H1 (cell line): ENCODE data around the gene AVP. TPM values are rescaled to one million over a fixed set of nuclear protein-coding genes. Genes with fewer than 3 reads are reported as not detected.

ENCODE experiments used
- CTCF ChIA-PET: fragments of 300-600 bp; sonication (Branson Sonifier 250); formaldehyde crosslinking; loops from one replicate; lab custom pipeline; 2021; ENCODE audit not compliant: partially characterized antibody; lab: Charles Lee
- POLR2A ChIA-PET: fragments of 300-600 bp; sonication (Branson Sonifier 250); formaldehyde crosslinking; loops from one replicate; lab custom pipeline; 2021; ENCODE audit warnings: inconsistent platforms; ENCODE audit not compliant: partially characterized antibody; lab: Charles Lee
- DNase-seq, 2 experiments: peaks; one replicate each; pipeline versions ENCODE4 v3.0.0 to v3.0.0-alpha.2; 2010 to 2022; ENCODE audit warnings: low spot score in 2 of 2, low read depth in 1 of 2, mixed read lengths in 1 of 2
- FAIRE-seq: peaks from 2 replicates; lab custom pipeline; 2011; peaks lifted over from hg19 to GRCh38; lab: Jason Lieb, UNC
- H2AFZ ChIP-seq: 2 replicates; pipeline ENCODE4 v1.8.1; 2012; ENCODE audit warnings: low read length, inconsistent platforms
- H2AK5ac ChIP-seq: 2 replicates; pipeline ENCODE4 v1.6.1; 2013; ENCODE audit warnings: low read depth, low read length
- H2BK120ac ChIP-seq: replicated peaks from 2 replicates; pipeline ENCODE3; 2013; ENCODE audit warnings: low read depth, low read length, inconsistent platforms
- H2BK12ac ChIP-seq: 2 replicates; pipeline ENCODE4 v1.6.1; 2013; ENCODE audit warnings: low read depth, low read length
- H2BK15ac ChIP-seq: 2 replicates; pipeline ENCODE4 v1.6.1; 2013; ENCODE audit warnings: low read length
- H2BK20ac ChIP-seq: 2 replicates; pipeline ENCODE4 v1.6.1; 2013; ENCODE audit warnings: low read length
- H2BK5ac ChIP-seq: 2 replicates; pipeline ENCODE4 v1.6.1; 2013; ENCODE audit warnings: low read depth, low read length
- H3K14ac ChIP-seq: 2 replicates; pipeline ENCODE4 v1.6.1; 2013; ENCODE audit warnings: inconsistent platforms; ENCODE audit not compliant: insufficient read length
- H3K18ac ChIP-seq: 2 replicates; pipeline ENCODE4 v1.6.1; 2013; ENCODE audit warnings: low read length; ENCODE audit errors: extremely low read depth
- H3K23ac ChIP-seq: 2 replicates; pipeline ENCODE4 v1.6.1; 2013; ENCODE audit warnings: inconsistent platforms; ENCODE audit not compliant: insufficient read length
- H3K23me2 ChIP-seq: 2 replicates; pipeline ENCODE4 v1.6.1; 2013; ENCODE audit warnings: low read depth, low read length
- H3K27ac ChIP-seq: 2 replicates; pipeline ENCODE4 v1.6.1; 2011; ENCODE audit warnings: low read depth, low read length, inconsistent platforms
- H3K27me3 ChIP-seq, 4 experiments: replicated peaks in 1 of 4; 1 replicate in 1 of 4; 2 replicates in 3 of 4; pipeline versions ENCODE4 v1.6.1 to v1.8.1; 2011 to 2013; ENCODE audit warnings: low read length in 3 of 4, mild to moderate bottlenecking in 3 of 4, inconsistent platforms in 2 of 4, mixed read lengths in 2 of 4, moderate library complexity in 1 of 4; ENCODE audit not compliant: control insufficient read depth in 3 of 4, insufficient read depth in 3 of 4; ENCODE audit errors: extremely low read depth in 1 of 4
- H3K36me3 ChIP-seq, 4 experiments: 2 replicates each; pipeline versions ENCODE4 v1.6.1 to v1.8.1; 2011 to 2013; ENCODE audit warnings: mild to moderate bottlenecking in 4 of 4, low read length in 3 of 4, moderate library complexity in 2 of 4, control low read depth in 1 of 4, inconsistent platforms in 1 of 4; ENCODE audit not compliant: insufficient read depth in 4 of 4, control insufficient read depth in 2 of 4
- H3K4ac ChIP-seq: replicated peaks from 2 replicates; pipeline ENCODE3; 2013; ENCODE audit warnings: low read length, low read depth, mixed read lengths, inconsistent platforms; ENCODE audit not compliant: insufficient read length
- H3K4me1 ChIP-seq, 4 experiments: replicated peaks in 1 of 4; 1 replicate in 1 of 4; 2 replicates in 3 of 4; pipeline versions ENCODE4 v1.6.1 to v1.8.1; 2011 to 2013; ENCODE audit warnings: low read length in 3 of 4, inconsistent platforms in 2 of 4, mixed read lengths in 1 of 4; ENCODE audit not compliant: insufficient read depth in 4 of 4, control insufficient read depth in 3 of 4
- H3K4me2 ChIP-seq, 2 experiments: 2 replicates each; pipeline versions ENCODE4 v1.6.1 to v1.8.1; 2011 to 2013; ENCODE audit warnings: low read depth in 2 of 2, low read length in 2 of 2, control low read depth in 1 of 2, inconsistent platforms in 1 of 2, mild to moderate bottlenecking in 1 of 2; ENCODE audit not compliant: insufficient read depth in 1 of 2
- H3K4me3 ChIP-seq, 4 experiments: fragments of 200-600, 300-600 bp in 1 of 4; sonication (generic), shearing (Covaris generic), sonication (Bioruptor Twin) in 1 of 4; 2 replicates each; pipeline versions ENCODE4 v1.5.1 to v1.8.1; 2011 to 2016; ENCODE audit warnings: low read length in 4 of 4, low read depth in 3 of 4, control low read depth in 2 of 4, inconsistent platforms in 2 of 4, mild to moderate bottlenecking in 2 of 4, mixed read lengths in 1 of 4, moderate library complexity in 1 of 4; ENCODE audit not compliant: insufficient read depth in 2 of 4; ENCODE audit errors: extremely low read depth in 1 of 4
- H3K56ac ChIP-seq: replicated peaks from 2 replicates; pipeline ENCODE3; 2013; ENCODE audit warnings: low read depth, mild to moderate bottlenecking, mixed read lengths, low read length, inconsistent platforms; ENCODE audit not compliant: insufficient read length
- H3K79me1 ChIP-seq: 2 replicates; pipeline ENCODE4 v1.6.1; 2013; ENCODE audit warnings: low read depth, low read length, control low read depth
- H3K79me2 ChIP-seq, 2 experiments: 2 replicates each; pipeline versions ENCODE4 v1.6.1 to v1.8.1; 2012 to 2013; ENCODE audit warnings: low read length in 2 of 2, mild to moderate bottlenecking in 2 of 2, inconsistent platforms in 1 of 2; ENCODE audit not compliant: insufficient read depth in 2 of 2, control insufficient read depth in 1 of 2
- H3K9ac ChIP-seq, 4 experiments: replicated peaks in 1 of 4; 1 replicate in 1 of 4; 2 replicates in 3 of 4; pipeline versions ENCODE4 v1.6.1 to v1.8.1; 2011 to 2013; ENCODE audit warnings: low read depth in 3 of 4, low read length in 3 of 4, control low read depth in 2 of 4, mild to moderate bottlenecking in 2 of 4, moderate library complexity in 2 of 4, inconsistent platforms in 1 of 4; ENCODE audit errors: extremely low read depth in 1 of 4
- H3K9me3 ChIP-seq, 2 experiments: 2 replicates each; pipeline versions ENCODE4 v1.6.1 to v1.8.1; 2012 to 2013; ENCODE audit warnings: mild to moderate bottlenecking in 2 of 2, moderate library complexity in 2 of 2, control low read depth in 1 of 2, inconsistent platforms in 1 of 2, low read depth in 1 of 2, low read length in 1 of 2, mixed read lengths in 1 of 2; ENCODE audit not compliant: insufficient read depth in 2 of 2
- H4K20me1 ChIP-seq, 2 experiments: replicated peaks in 1 of 2; 2 replicates each; pipeline versions ENCODE3 to v1.8.1; 2011 to 2013; ENCODE audit warnings: inconsistent platforms in 2 of 2, low read length in 2 of 2, mild to moderate bottlenecking in 1 of 2; ENCODE audit not compliant: insufficient read depth in 2 of 2, control insufficient read depth in 1 of 2
- H4K5ac ChIP-seq: 2 replicates; pipeline ENCODE4 v1.6.1; 2013; ENCODE audit warnings: low read length, low read depth, mixed read lengths, inconsistent platforms; ENCODE audit not compliant: insufficient read length
- H4K8ac ChIP-seq: 2 replicates; pipeline ENCODE4 v1.8.0; 2013; ENCODE audit warnings: mild to moderate bottlenecking, moderate library complexity, low read length, inconsistent platforms; ENCODE audit not compliant: insufficient read depth; ENCODE audit errors: extremely low read depth
- H4K91ac ChIP-seq: replicated peaks from 2 replicates; pipeline ENCODE3; 2013; ENCODE audit warnings: low read length, mixed read lengths, inconsistent platforms; ENCODE audit not compliant: insufficient read length
- ASH2L ChIP-seq: fragments of 200-600, 300-600 bp; sonication (generic); IDR thresholded peaks from one replicate; pipeline ENCODE4 v1.7.1; 2017; ENCODE audit warnings: low read length
- CTBP2 ChIP-seq: IDR thresholded peaks from 2 replicates; pipeline ENCODE4 v1.7.0; 2011; ENCODE audit warnings: borderline replicate concordance, mild to moderate bottlenecking, moderate library complexity, mixed read lengths, low read length; ENCODE audit not compliant: insufficient read depth, insufficient read length
- EGR1 ChIP-seq: IDR thresholded peaks from 2 replicates; pipeline ENCODE4 v1.6.1; 2011; ENCODE audit warnings: low read depth, low read length, borderline replicate concordance
- JUN ChIP-seq: IDR thresholded peaks from 2 replicates; pipeline ENCODE4 v1.6.1; 2011; ENCODE audit warnings: low read depth, mild to moderate bottlenecking, improper control_type of control experiment, low read length
- NRF1 ChIP-seq: IDR thresholded peaks from 2 replicates; pipeline ENCODE4 v1.6.1; 2011; ENCODE audit warnings: mild to moderate bottlenecking, low read depth, low read length, improper control_type of control experiment
- SP2 ChIP-seq: IDR thresholded peaks from 2 replicates; pipeline ENCODE4 v1.6.1; 2012; ENCODE audit warnings: mild to moderate bottlenecking, low read length, inconsistent platforms
- TEAD4 ChIP-seq: IDR thresholded peaks from 2 replicates; pipeline ENCODE4 v1.6.1; 2012; ENCODE audit warnings: low read depth, low read length, inconsistent platforms, mixed read lengths
- WGBS, 2 experiments: shearing (Covaris generic) in 1 of 2; methylation state at CpG; one replicate each; pipeline versions ENCODE4 v1.1.6 to v1.1.7; 2013 to 2015; ENCODE audit warnings: low lambda C conversion rate in 2 of 2, mixed read lengths in 2 of 2, inconsistent platforms in 1 of 2, low coverage in 1 of 2, missing lambda C conversion rate in 1 of 2; ENCODE audit not compliant: insufficient replicate concordance in 2 of 2, insufficient coverage in 1 of 2, insufficient read length in 1 of 2; ENCODE audit errors: extremely low coverage in 1 of 2, missing lambda C conversion rate in 1 of 2; 5-methylcytosine and 5-hydroxymethylcytosine counted together
- polyA plus RNA-seq, 7 experiments: library from polyadenylated mRNA; depleted of rRNA in 3 of 7; stranded (reverse) in 5 of 7; unstranded in 2 of 7; fragments of >200 nt in 5 of 7; fragments of 200-250 nt in 2 of 7; gene quantifications; 1 replicate in 5 of 7; 2 replicates in 1 of 7; 4 replicates in 1 of 7; pipeline versions ENCODE4 v1.2.1 to v1.2.3, GENCODE V29; 2011 to 2013; ENCODE audit warnings: missing spikeins in 2 of 7, mixed read lengths in 2 of 7
- total RNA-seq: library from RNA; stranded (reverse); fragmentation: NEBNext Ultra II Directional; extraction: Animal tissue kit (Norgen Biotek cat#: 25700); gene quantifications from 2 replicates; pipeline ENCODE4 v1.2.1, GENCODE V29; 2021
- TF ChIP-seq, protein P1 (sequence below): IDR thresholded peaks from 2 replicates; pipeline ENCODE4 v1.6.1; 2011; ENCODE audit warnings: low read depth, mild to moderate bottlenecking, low read length; ENCODE audit not compliant: insufficient read depth

The AVP gene
- total and polyA plus RNA-seq, 2 of the 8 experiments (the other 6 are each of a cell fraction or from before 2014, with no cell fraction given) = 0.18 TPM; not detected in 1

DNA sequence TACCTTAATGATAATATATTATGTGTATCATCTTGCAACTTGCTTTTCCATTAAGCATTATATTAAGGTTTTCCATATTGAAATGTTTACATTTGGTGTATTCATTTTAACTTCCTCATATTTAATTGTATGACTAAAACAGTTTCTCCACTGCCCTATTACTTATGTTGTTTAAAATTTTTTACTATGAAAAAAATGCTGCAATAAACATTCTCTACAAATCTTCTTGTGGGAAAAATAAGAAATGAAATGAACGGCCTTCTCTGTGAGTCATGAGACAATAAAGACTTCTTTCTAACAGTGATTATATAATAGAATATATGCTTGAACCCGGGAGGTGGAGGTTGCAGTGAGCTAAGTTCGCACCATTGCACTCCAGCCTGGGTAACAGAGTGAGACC, 49.6 kb upstream of the AVP start:
- DNase-seq (no peak), FAIRE-seq (no peak)
- Histone ChIP-seq H3K23ac (no peak overlapping the region), H2BK12ac (no peak overlapping the region), H3K56ac (no peak overlapping the region), H3K18ac (no peak overlapping the region), H3K4me1 (no peaks in the 10 kb centered on the region), H3K79me2 (no peaks in the 10 kb centered on the region), H2AK5ac (no peak overlapping the region), H3K4me2 (no peak overlapping the region), H3K27me3 (no peaks in the 10 kb centered on the region), H3K4me3 (no peak overlapping the region), H4K91ac (no peak overlapping the region), H3K79me1 (no peaks in the 10 kb centered on the region), H4K8ac (no peak overlapping the region), H2BK5ac (no peak overlapping the region), H3K4ac (no peak overlapping the region), H2AFZ (no peak overlapping the region), H3K27ac (no peak overlapping the region), H4K5ac (no peak overlapping the region), H3K23me2 (no peaks in the 10 kb centered on the region), H3K9ac (no peak overlapping the region), H3K14ac (no peak overlapping the region), H2BK15ac (no peak overlapping the region), H4K20me1 (no peaks in the 10 kb centered on the region), H2BK20ac (no peak overlapping the region), H2BK120ac (no peak overlapping the region), H3K36me3 (no peaks in the 10 kb centered on the region), H3K9me3 (no peaks in the 10 kb centered on the region)
- ChIA-PET POLR2A (no interaction called here), CTCF (interaction anchor here (2.8 kb wide), 1 partner anchor 14 kb away, joined by 11 read pairs; no protein-coding TSS in a partner anchor)
- TF ChIP-seq, protein P1, sequence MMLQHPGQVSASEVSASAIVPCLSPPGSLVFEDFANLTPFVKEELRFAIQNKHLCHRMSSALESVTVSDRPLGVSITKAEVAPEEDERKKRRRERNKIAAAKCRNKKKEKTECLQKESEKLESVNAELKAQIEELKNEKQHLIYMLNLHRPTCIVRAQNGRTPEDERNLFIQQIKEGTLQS = no peak
- no peak for TF ChIP-seq ASH2L
- TF ChIP-seq CTBP2 = no peak
- TF ChIP-seq TEAD4 = no peak
- TF ChIP-seq EGR1 = no peak
- TF ChIP-seq NRF1 = no peak
- TF ChIP-seq JUN = no peak
- TF ChIP-seq SP2 = no peak
- 89% methylated on average over 3 of the region's 3 CpGs; no CpG with 5 or more reads in 1 of the 2 experiments for WGBS, 2 experiments
